Measurements from ENCODE around the gene PITX3. TPM values are rescaled to one million over a fixed set of nuclear protein-coding genes. Genes with fewer than 3 reads are reported as not detected.
A peak's percentile ranks its signal among the peaks of the same experiment; 100 is the strongest.

Gene PITX3
- total and polyA plus RNA-seq, 2 donors (not counting 3 experiments of a cell fraction or from before 2014, with no cell fraction given): not detected

- ChIA-PET POLR2A (interaction anchor here (1.3 kb wide), 1 partner anchor 54 kb away, joined by 5 read pairs; no protein-coding TSS in a partner anchor), CTCF (interaction anchor here (0.7 to 2.7 kb wide), 4 partner anchors 14 to 105 kb away, joined by 3 to 21 read pairs (median 10); no protein-coding TSS in a partner anchor)
- H3K9ac ChIP-seq (replicated peaks; ENCODE audit: extremely low read depth, insufficient read depth, low read length): peak overlapping the region; percentile 81
- peaks cover 3% of the 10 kb centered on the region for H4K20me1 ChIP-seq (replicated peaks; ENCODE audit: control insufficient read depth, extremely low read depth, insufficient read depth, low read length)
- no peaks in the 10 kb centered on the region for H3K36me3 ChIP-seq (ENCODE audit: control insufficient read depth in 2 of 2, extremely low read depth in 1 of 2, insufficient read depth in 2 of 2, low read length in 2 of 2)
- H3K4me1 ChIP-seq (ENCODE audit: control insufficient read depth, extremely low read depth, insufficient read depth, low read length): peaks cover 21% of the 10 kb centered on the region
- no peak overlapping the region for H3K27ac ChIP-seq (ENCODE audit: insufficient read depth, low read depth, low read length)
- dilution Hi-C loops (cut with MboI; ENCODE audit: extremely low pct_ligation_motif_present, low sequenced_read_pairs) (loop anchor here (25.0 kb wide), 1 partner anchor 116 kb away; no protein-coding TSS in a partner anchor), intact Hi-C loops (cut with micrococcal nuclease) (loop anchor here (5.0 kb wide), 2 partner anchors 36 to 96 kb away; no protein-coding TSS in a partner anchor)
- no peaks in the 10 kb centered on the region for H3K27me3 ChIP-seq (ENCODE audit: control insufficient read depth in 2 of 2, insufficient read depth in 2 of 2, low read length in 2 of 2)
- DNase-seq (ENCODE audit: low read depth, low spot score) (peak; percentile 43), FAIRE-seq (no peak)
- TF ChIP-seq POLR2A (IDR thresholded peaks at IDR 0.05; ENCODE audit: low read depth, low read length) (no peak), GATA2 (IDR thresholded peaks at IDR 0.05; ENCODE audit: insufficient read depth, insufficient read length, low read depth, low read length) (no peak), POLR2AphosphoS5 (IDR thresholded peaks at IDR 0.05; ENCODE audit: insufficient read depth, low read depth, low read length) (no peak), EZH2 (IDR thresholded peaks at IDR 0.05; ENCODE audit: borderline replicate concordance, low read depth, low read length, severe bottlenecking) (no peak)
- H3K4me3 ChIP-seq (replicated peaks in 1 of 3; ENCODE audit: insufficient read depth in 1 of 3, low read depth in 1 of 3, low read length in 3 of 3): peak overlapping the region; percentile 59 to 90 (median 85)
- no peaks in the 10 kb centered on the region for H3K9me1 ChIP-seq (replicated peaks; ENCODE audit: control insufficient read depth, extremely low read depth, insufficient read depth, low read length)
- H3K79me2 ChIP-seq (ENCODE audit: control insufficient read depth, insufficient read depth, low read length): peaks cover 55% of the 10 kb centered on the region
- no peaks in the 10 kb centered on the region for H3K9me3 ChIP-seq (replicated peaks; ENCODE audit: control insufficient read depth, insufficient read depth, low read length)
- peak overlapping the region; percentile 83 for H3K4me2 ChIP-seq (ENCODE audit: insufficient read depth, low read length)
- no peak overlapping the region for H2AFZ ChIP-seq (ENCODE audit: low read depth, low read length)
- TSS peak; percentile 36 for BruUV-seq (replicated peaks)
These were observed 4.9 kb upstream of the PITX3 start for GRCh38 chr10:102246261-102246660.

DNA sequence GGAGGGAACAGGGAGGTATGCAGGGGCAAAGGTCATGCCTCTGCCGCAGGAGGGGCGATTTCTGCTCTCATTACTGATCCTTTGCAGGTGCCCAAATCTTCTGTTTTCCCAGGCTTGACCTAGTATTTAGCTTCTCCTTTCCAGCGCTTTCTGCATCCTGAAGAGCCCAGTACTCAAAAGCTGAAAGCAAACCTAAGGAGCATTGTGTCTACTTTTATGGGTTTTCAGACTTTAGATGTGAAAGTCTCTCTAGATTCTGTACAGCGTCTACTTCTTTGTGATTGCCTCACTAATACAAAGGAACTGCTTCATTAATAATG lies 4.6 kb upstream of the PITX3 start:
- DNase-seq (ENCODE audit: low read depth, low spot score) (no peak), FAIRE-seq (no peak)
- Histone ChIP-seq H3K79me2 (ENCODE audit: control insufficient read depth, insufficient read depth, low read length) (peaks cover 51% of the 10 kb centered on the region), H3K27me3 (ENCODE audit: control insufficient read depth in 2 of 2, insufficient read depth in 2 of 2, low read length in 2 of 2) (peaks cover 2% of the 10 kb centered on the region in 2 experiments), H3K36me3 (ENCODE audit: control insufficient read depth in 2 of 2, extremely low read depth in 1 of 2, insufficient read depth in 2 of 2, low read length in 2 of 2) (no peaks in the 10 kb centered on the region), H3K27ac (ENCODE audit: insufficient read depth, low read depth, low read length) (peak overlapping the region; percentile 61), H3K9me3 (replicated peaks; ENCODE audit: control insufficient read depth, insufficient read depth, low read length) (no peaks in the 10 kb centered on the region), H4K20me1 (replicated peaks; ENCODE audit: control insufficient read depth, extremely low read depth, insufficient read depth, low read length) (peaks cover 3% of the 10 kb centered on the region), H3K4me3 (replicated peaks in 1 of 3; ENCODE audit: insufficient read depth in 1 of 3, low read depth in 1 of 3, low read length in 3 of 3) (peak overlapping the region; percentile 59 to 90 (median 85)), H3K9ac (replicated peaks; ENCODE audit: extremely low read depth, insufficient read depth, low read length) (peak overlapping the region; percentile 81), H2AFZ (ENCODE audit: low read depth, low read length) (peak overlapping the region; percentile 78), H3K4me2 (ENCODE audit: insufficient read depth, low read length) (peak overlapping the region; percentile 83), H3K4me1 (ENCODE audit: control insufficient read depth, extremely low read depth, insufficient read depth, low read length) (peaks cover 25% of the 10 kb centered on the region), H3K9me1 (replicated peaks; ENCODE audit: control insufficient read depth, extremely low read depth, insufficient read depth, low read length) (no peaks in the 10 kb centered on the region)
- dilution Hi-C loops (cut with MboI; ENCODE audit: extremely low pct_ligation_motif_present, low sequenced_read_pairs): loop anchor here (25.0 kb wide), 1 partner anchor 116 kb away; no protein-coding TSS in a partner anchor
- TF ChIP-seq MYC (IDR thresholded peaks at IDR 0.05; ENCODE audit: low read depth, low read length) (no peak), EZH2 (IDR thresholded peaks at IDR 0.05; ENCODE audit: borderline replicate concordance, low read depth, low read length, severe bottlenecking) (no peak), POLR2AphosphoS5 (IDR thresholded peaks at IDR 0.05; ENCODE audit: insufficient read depth, low read depth, low read length) (no peak), POLR2A (IDR thresholded peaks at IDR 0.05; ENCODE audit: low read depth, low read length) (no peak), CTCF (IDR thresholded peaks at IDR 0.05; ENCODE audit: extremely low read depth in 1 of 2, insufficient read depth in 1 of 2, low read depth in 1 of 2, low read length in 2 of 2) (no peak), FOS (IDR thresholded peaks at IDR 0.05; ENCODE audit: borderline replicate concordance, insufficient read depth, low read length) (no peak), JUN (IDR thresholded peaks at IDR 0.05; ENCODE audit: borderline replicate concordance, insufficient read depth, insufficient read length, low read depth) (no peak), GATA2 (IDR thresholded peaks at IDR 0.05; ENCODE audit: insufficient read depth, insufficient read length, low read depth, low read length) (no peak)
- TF ChIP-seq, protein P1, sequence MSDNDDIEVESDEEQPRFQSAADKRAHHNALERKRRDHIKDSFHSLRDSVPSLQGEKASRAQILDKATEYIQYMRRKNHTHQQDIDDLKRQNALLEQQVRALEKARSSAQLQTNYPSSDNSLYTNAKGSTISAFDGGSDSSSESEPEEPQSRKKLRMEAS (IDR thresholded peaks at IDR 0.05; ENCODE audit: insufficient read depth, insufficient read length): no peak
- BruUV-seq (replicated peaks): no TSS peak
- ChIA-PET CTCF (interaction anchor here (0.7 to 2.7 kb wide), 11 partner anchors 15 to 106 kb away, joined by 3 to 36 read pairs (median 4); no protein-coding TSS in a partner anchor), POLR2A (interaction anchor here (1.0 to 1.3 kb wide), 2 partner anchors 16 to 54 kb away, joined by 5 read pairs; no protein-coding TSS in a partner anchor)
- intact Hi-C loops (cut with micrococcal nuclease): loop anchor here (1.0 to 5.0 kb wide), 3 partner anchors 36 to 96 kb away; no protein-coding TSS in a partner anchor
